ENCODE data around the gene DPH7. TPM values are rescaled to one million over a fixed set of nuclear protein-coding genes. Genes with fewer than 3 reads are reported as not detected.
A peak's percentile ranks its signal among the peaks of the same experiment; 100 is the strongest.

DPH7 gene
- polyA plus RNA-seq, 1 donor from 2014 or later: 145 TPM

DNA sequence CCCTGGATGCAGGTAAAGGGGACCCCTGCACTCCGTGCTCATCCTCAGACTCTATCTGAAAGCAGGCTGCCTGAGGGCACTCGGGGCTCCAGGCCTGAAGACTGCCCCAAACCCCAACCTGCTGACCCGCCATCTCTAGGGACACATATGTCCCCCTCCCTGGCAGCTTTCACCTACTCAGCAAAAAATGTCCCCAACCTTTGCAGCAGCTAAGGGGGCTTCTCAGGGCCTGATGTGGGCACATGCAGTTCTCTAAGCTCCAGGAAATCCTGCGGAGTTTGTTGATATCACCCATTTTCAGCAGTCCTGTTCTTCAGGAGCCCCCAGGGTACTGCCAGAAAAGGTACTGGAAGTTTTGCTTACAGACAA, 2.2 kb upstream of the DPH7 start (continued):
- TF ChIP-seq RAD21 (conservative IDR thresholded peaks at IDR 0.05) (no peak), SMC3 (conservative IDR thresholded peaks at IDR 0.05; ENCODE audit: poor library complexity) (no peak)

DNA sequence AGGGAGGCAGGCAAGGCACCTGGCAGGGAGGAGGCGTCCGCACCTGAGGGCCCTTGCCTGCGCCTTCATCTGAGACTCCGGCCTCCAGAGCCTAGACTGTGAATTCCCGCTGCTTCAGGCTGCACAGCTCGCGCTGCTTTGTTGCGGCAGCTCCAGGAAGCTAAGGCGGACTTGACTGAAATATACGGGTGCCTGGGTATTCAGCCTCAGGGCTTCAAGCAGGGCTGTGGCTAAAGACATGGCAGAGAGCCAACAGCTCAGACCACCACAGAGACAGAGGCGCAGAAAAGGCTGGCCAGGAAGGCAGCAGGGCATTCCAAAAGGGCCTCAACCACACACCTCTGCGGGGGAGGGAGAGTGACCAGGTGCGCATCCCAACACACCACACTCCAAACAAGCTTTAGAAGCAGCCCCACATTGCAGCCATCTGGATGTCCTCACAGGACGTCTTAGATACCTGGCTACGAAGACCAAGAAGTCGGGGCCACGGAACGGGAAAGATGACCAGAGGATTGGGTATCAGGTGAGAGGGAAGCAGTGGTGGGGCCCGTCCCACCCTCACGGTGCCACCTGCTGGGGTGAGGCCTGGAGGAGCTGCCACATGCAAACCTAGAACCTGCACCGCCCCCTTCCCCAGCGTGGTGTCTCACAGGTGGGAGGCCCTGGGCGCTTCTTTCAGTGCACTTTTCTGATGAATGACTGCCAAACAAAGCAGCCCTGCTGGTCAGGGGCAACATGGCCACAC, 1.7 kb upstream of the DPH7 start:
- no peaks in the 10 kb centered on the region for H3F3A ChIP-seq (ENCODE audit: insufficient read depth, low read length, poor library complexity, severe bottlenecking)
- no peaks in the 10 kb centered on the region for H3K9me2 ChIP-seq (ENCODE audit: insufficient read depth, low read length)
- no peak overlapping the region for H3K4me3 ChIP-seq (ENCODE audit: low read length)
- no peak overlapping the region for H2AFZ ChIP-seq (ENCODE audit: low read depth, low read length)
- no peak overlapping the region for H3K4me2 ChIP-seq (ENCODE audit: low read length)
- H3K79me2 ChIP-seq (replicated peaks; ENCODE audit: insufficient read depth, low read length): peaks cover 14% of the 10 kb centered on the region
- H3K27ac ChIP-seq (ENCODE audit: low read length): no peak overlapping the region
- no peaks in the 10 kb centered on the region for H3K9me3 ChIP-seq (ENCODE audit: low read length)
- H3K27me3 ChIP-seq (ENCODE audit: insufficient read depth, low read depth, low read length): no peaks in the 10 kb centered on the region
- H4K20me1 ChIP-seq (ENCODE audit: insufficient read depth): no peaks in the 10 kb centered on the region
- no peaks in the 10 kb centered on the region for H3K36me3 ChIP-seq (ENCODE audit: insufficient read depth, low read length)
- no peak overlapping the region for H3K9ac ChIP-seq (ENCODE audit: low read length)
- TF ChIP-seq SMC3 (conservative IDR thresholded peaks at IDR 0.05; ENCODE audit: poor library complexity) (no peak), REST (IDR thresholded peaks at IDR 0.05; ENCODE audit: borderline replicate concordance) (no peak), POLR2AphosphoS5 (IDR thresholded peaks at IDR 0.05) (no peak), TAF1 (IDR thresholded peaks at IDR 0.05; ENCODE audit: low read depth) (no peak), EP300 (conservative IDR thresholded peaks at IDR 0.05; ENCODE audit: poor library complexity, severe bottlenecking) (no peak), EZH2 (IDR thresholded peaks at IDR 0.05; ENCODE audit: borderline replicate concordance, insufficient read depth, low read length, poor library complexity, severe bottlenecking) (no peak), MXI1 (conservative IDR thresholded peaks at IDR 0.05; ENCODE audit: poor library complexity, severe bottlenecking) (no peak), RAD21 (conservative IDR thresholded peaks at IDR 0.05) (no peak)
- TF ChIP-seq, protein P1, sequence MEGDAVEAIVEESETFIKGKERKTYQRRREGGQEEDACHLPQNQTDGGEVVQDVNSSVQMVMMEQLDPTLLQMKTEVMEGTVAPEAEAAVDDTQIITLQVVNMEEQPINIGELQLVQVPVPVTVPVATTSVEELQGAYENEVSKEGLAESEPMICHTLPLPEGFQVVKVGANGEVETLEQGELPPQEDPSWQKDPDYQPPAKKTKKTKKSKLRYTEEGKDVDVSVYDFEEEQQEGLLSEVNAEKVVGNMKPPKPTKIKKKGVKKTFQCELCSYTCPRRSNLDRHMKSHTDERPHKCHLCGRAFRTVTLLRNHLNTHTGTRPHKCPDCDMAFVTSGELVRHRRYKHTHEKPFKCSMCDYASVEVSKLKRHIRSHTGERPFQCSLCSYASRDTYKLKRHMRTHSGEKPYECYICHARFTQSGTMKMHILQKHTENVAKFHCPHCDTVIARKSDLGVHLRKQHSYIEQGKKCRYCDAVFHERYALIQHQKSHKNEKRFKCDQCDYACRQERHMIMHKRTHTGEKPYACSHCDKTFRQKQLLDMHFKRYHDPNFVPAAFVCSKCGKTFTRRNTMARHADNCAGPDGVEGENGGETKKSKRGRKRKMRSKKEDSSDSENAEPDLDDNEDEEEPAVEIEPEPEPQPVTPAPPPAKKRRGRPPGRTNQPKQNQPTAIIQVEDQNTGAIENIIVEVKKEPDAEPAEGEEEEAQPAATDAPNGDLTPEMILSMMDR (IDR thresholded peaks at IDR 0.05; ENCODE audit: poor library complexity, severe bottlenecking): no peak

GRCh38 chr9:137579259-137579604, 507 bp upstream of the DPH7 start:
- H3K27me3 ChIP-seq (ENCODE audit: insufficient read depth, low read depth, low read length): no peaks in the 10 kb centered on the region
- H3K9me3 ChIP-seq (ENCODE audit: low read length): no peaks in the 10 kb centered on the region
- no peaks in the 10 kb centered on the region for H3F3A ChIP-seq (ENCODE audit: insufficient read depth, low read length, poor library complexity, severe bottlenecking)
- no peaks in the 10 kb centered on the region for H3K9me2 ChIP-seq (ENCODE audit: insufficient read depth, low read length)
- H4K20me1 ChIP-seq (ENCODE audit: insufficient read depth): no peaks in the 10 kb centered on the region
- H3K36me3 ChIP-seq (ENCODE audit: insufficient read depth, low read length): no peaks in the 10 kb centered on the region
- H3K4me3 ChIP-seq (ENCODE audit: low read length): peak overlapping the region; percentile 99
- peak overlapping the region; percentile 38 for H3K9ac ChIP-seq (ENCODE audit: low read length)
- TF ChIP-seq POLR2AphosphoS5 (IDR thresholded peaks at IDR 0.05): no peak
- no peak for TF ChIP-seq REST (IDR thresholded peaks at IDR 0.05; ENCODE audit: borderline replicate concordance)
- TF ChIP-seq SMC3 (conservative IDR thresholded peaks at IDR 0.05; ENCODE audit: poor library complexity): no peak
- TF ChIP-seq, protein P1 (IDR thresholded peaks at IDR 0.05; ENCODE audit: poor library complexity, severe bottlenecking): no peak
- no peak for TF ChIP-seq RAD21 (conservative IDR thresholded peaks at IDR 0.05)
- no peak for TF ChIP-seq MXI1 (conservative IDR thresholded peaks at IDR 0.05; ENCODE audit: poor library complexity, severe bottlenecking)
- no peak for TF ChIP-seq TAF1 (IDR thresholded peaks at IDR 0.05; ENCODE audit: low read depth)
- TF ChIP-seq EP300 (conservative IDR thresholded peaks at IDR 0.05; ENCODE audit: poor library complexity, severe bottlenecking): no peak
- no peak for TF ChIP-seq EZH2 (IDR thresholded peaks at IDR 0.05; ENCODE audit: borderline replicate concordance, insufficient read depth, low read length, poor library complexity, severe bottlenecking)
- no peak overlapping the region for H2AFZ ChIP-seq (ENCODE audit: low read depth, low read length)
- no peak overlapping the region for H3K4me2 ChIP-seq (ENCODE audit: low read length)
- no peak overlapping the region for H3K27ac ChIP-seq (ENCODE audit: low read length)
- peaks cover 14% of the 10 kb centered on the region for H3K79me2 ChIP-seq (replicated peaks; ENCODE audit: insufficient read depth, low read length)

Measured in neural cell (in vitro differentiated cells).